ENCODE results near the gene RTN4R.

The RTN4R gene

DNA sequence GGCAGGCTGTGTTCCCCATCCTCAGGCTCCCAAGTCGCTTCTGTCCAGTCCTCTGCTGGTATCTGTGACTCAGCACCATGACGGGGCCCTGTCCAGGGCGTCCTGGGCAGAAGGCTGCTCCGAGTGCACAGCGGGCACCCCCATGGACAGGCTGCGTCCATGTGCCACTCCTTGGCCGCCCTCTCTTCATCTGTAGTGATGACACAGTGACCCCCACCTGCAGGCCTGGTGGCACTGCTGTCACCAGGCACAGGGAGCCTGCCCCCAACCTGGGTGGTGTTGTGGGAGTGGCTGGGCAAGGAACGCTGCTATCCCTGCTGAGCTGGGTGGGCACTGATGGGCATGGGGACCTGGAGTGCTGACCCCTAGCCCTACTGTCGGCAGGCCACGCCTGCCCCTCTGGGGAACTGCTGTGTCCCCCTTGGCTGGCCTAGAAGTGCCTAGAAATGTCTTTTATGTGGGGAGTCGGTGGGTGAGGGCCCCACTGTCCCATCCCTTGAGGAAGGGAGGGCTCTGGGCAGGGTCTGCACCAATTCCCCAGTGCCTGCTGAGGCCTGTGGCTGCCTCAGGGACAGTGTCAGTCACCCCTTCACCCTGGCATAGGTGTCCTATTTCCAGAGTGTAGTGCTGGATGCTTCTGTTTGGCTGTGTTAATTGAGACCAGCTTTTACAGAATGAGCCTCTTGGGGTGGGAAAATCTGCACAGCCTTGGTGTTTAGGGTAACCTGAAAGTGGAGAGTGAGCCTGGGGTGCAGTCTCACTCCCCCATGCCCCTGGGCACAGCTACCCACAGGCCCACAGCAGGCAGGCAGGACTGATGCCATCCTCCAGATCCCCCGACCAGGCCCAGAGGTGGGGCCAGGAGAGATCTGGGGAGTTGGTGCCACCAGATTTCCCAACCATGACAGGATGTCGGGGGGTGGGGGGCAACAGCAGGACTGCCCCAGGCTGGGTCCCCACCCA lies 34.5 kb downstream of the RTN4R start:
- Histone ChIP-seq H3K4me3 (ENCODE audit: low read depth, low read length) (no peak overlapping the region), H3K9me3 (ENCODE audit: control insufficient read depth, insufficient read depth, low read length) (no peaks in the 10 kb centered on the region), H3K36me3 (ENCODE audit: control insufficient read depth, insufficient read depth, low read length) (no peaks in the 10 kb centered on the region), H3K9ac (ENCODE audit: low read depth, low read length) (no peak overlapping the region), H3K27me3 (ENCODE audit: control insufficient read depth, insufficient read depth, low read length) (no peaks in the 10 kb centered on the region), H3K4me1 (ENCODE audit: control insufficient read depth, insufficient read depth, low read length) (no peaks in the 10 kb centered on the region; the same call in 1 of the 2 replicates), H3K27ac (ENCODE audit: low read depth, low read length) (no peak overlapping the region)

DNA sequence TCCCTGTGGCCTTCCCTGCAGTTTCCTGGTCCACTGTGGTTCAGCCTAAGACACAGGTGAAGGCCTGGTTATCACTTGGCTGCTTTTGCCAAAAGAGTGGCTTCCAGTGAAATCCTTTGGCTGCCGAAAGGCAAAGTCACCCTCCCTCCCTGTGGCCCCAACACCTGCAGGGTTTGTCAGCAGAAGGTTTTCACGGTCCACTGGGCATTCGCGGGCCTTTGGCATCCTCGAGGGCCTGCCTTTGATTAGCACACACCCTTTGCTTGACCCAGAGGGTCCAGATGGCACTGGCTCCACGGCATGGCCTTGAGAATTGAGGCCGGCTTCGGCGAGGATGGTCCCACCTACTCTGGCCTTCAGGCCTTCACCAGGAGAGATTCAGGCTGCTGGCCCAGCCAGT lies 35.3 kb downstream of the RTN4R start:
- no peak overlapping the region for H3K4me3 ChIP-seq (ENCODE audit: low read depth, low read length)
- no peak overlapping the region for H3K27ac ChIP-seq (ENCODE audit: low read depth, low read length)
- no peak overlapping the region for H3K9ac ChIP-seq (ENCODE audit: low read depth, low read length)
- no peaks in the 10 kb centered on the region for H3K4me1 ChIP-seq (ENCODE audit: control insufficient read depth, insufficient read depth, low read length)
- H3K27me3 ChIP-seq (ENCODE audit: control insufficient read depth, insufficient read depth, low read length), result no peaks in the 10 kb centered on the region
- no peaks in the 10 kb centered on the region for H3K9me3 ChIP-seq (ENCODE audit: control insufficient read depth, insufficient read depth, low read length)
- H3K36me3 ChIP-seq (ENCODE audit: control insufficient read depth, insufficient read depth, low read length), result no peaks in the 10 kb centered on the region

DNA sequence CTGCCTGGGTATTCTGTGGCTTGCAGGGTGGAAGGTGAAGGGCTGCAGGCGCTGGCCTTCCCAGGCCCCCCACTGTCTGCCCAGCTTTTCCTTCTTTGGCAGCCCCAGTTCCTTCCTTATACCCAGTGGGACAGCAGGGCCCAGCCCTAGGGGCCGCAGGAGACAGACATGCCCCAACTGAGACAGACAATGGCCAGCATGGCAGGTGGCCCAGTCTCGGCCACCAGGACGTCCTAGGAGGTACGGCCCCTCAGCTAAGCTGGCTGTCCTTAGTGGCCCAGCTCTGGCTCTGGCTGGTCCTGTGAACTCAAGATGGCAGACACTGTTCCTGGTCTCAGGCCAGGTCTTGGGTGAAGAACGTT lies 35.9 kb downstream of the RTN4R start:
- no peaks in the 10 kb centered on the region for H3K9me3 ChIP-seq (ENCODE audit: control insufficient read depth, insufficient read depth, low read length)
- no peak overlapping the region for H3K27ac ChIP-seq (ENCODE audit: low read depth, low read length)
- no peak overlapping the region for H3K4me3 ChIP-seq (ENCODE audit: low read depth, low read length)
- H3K36me3 ChIP-seq (ENCODE audit: control insufficient read depth, insufficient read depth, low read length), result no peaks in the 10 kb centered on the region
- H3K9ac ChIP-seq (ENCODE audit: low read depth, low read length), result no peak overlapping the region
- H3K27me3 ChIP-seq (ENCODE audit: control insufficient read depth, insufficient read depth, low read length), result no peaks in the 10 kb centered on the region
- H3K4me1 ChIP-seq (ENCODE audit: control insufficient read depth, insufficient read depth, low read length), result no peaks in the 10 kb centered on the region

DNA sequence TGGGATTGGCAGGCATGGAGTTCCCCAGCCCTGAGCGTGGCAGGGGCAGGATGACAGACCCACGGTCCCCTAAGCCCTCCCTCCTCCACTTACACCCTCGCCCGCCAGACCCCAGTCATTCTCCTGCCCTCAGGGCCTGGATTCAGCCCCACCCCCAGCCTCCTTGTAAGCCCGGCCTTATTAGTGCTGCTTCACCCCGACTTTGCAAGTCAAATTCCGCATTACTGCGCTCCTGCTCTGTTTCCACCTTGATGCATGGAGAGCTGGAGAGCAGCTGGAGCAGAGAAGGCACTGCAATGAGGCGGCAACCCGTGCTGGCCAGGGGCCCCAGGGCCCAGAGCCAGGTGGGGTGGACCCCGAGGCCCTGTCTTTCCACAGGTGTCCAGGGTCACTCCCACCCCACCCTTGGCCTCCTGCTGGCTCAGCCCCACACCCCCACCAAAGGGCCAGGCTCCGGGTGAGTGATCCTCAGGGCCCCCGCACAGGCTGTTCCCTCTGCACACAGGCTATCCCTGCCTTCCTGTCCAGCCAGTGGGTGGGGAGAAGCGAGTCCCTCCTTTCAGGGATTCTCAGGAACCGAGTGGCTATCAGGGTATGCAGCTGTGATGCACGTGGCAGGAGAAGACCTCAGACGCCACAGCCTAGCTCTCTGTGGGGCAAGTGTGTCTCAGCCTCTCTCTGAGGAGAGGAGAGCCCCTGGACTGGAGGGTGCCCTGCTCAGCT lies 36.4 kb downstream of the RTN4R start:
- no peak overlapping the region for H3K27ac ChIP-seq (ENCODE audit: low read depth, low read length)
- no peaks in the 10 kb centered on the region for H3K27me3 ChIP-seq (ENCODE audit: control insufficient read depth, insufficient read depth, low read length)
- H3K36me3 ChIP-seq (ENCODE audit: control insufficient read depth, insufficient read depth, low read length), result no peaks in the 10 kb centered on the region
- no peaks in the 10 kb centered on the region for H3K9me3 ChIP-seq (ENCODE audit: control insufficient read depth, insufficient read depth, low read length)
- H3K4me1 ChIP-seq (ENCODE audit: control insufficient read depth, insufficient read depth, low read length), result no peaks in the 10 kb centered on the region
- H3K4me3 ChIP-seq (ENCODE audit: low read depth, low read length), result no peak overlapping the region
- no peak overlapping the region for H3K9ac ChIP-seq (ENCODE audit: low read depth, low read length)

DNA sequence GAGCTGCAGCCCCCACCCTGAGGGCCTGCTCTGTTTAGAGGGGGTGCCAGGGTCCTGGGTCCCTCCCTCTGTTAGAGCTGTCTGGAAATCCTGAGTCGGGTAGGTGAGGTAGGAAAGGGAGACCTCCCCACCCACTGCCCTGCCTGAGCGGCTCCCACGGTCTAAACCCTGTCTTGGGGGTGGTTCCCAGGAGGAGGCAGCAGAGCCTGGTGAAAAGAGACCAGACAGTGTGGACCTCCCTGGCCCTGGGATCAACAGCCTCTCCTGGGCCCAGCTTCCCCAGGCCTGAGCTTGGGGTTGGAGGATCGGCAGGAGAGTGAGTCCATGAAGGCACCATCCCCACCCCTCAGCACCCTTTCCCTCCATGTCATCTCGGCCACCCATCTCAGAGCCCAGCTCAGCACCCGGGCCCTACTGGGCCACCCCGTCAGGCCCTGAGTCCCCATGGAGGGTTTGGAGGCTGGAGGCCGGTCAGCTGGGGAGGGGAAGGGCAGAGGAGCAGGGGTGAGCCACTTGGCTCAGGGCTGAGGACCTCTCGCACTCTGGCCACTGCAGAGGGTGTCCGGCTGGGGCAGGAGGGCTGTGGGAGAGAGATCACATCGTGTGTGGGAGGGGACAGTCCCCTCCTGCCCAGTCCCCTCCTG lies 37.2 kb downstream of the RTN4R start:
- Histone ChIP-seq H3K27me3 (ENCODE audit: control insufficient read depth, insufficient read depth, low read length) (no peaks in the 10 kb centered on the region), H3K4me1 (ENCODE audit: control insufficient read depth, insufficient read depth, low read length) (no peaks in the 10 kb centered on the region), H3K4me3 (ENCODE audit: low read depth, low read length) (no peak overlapping the region), H3K9ac (ENCODE audit: low read depth, low read length) (no peak overlapping the region), H3K36me3 (ENCODE audit: control insufficient read depth, insufficient read depth, low read length) (no peaks in the 10 kb centered on the region), H3K27ac (ENCODE audit: low read depth, low read length) (no peak overlapping the region), H3K9me3 (ENCODE audit: control insufficient read depth, insufficient read depth, low read length) (no peaks in the 10 kb centered on the region)

DNA sequence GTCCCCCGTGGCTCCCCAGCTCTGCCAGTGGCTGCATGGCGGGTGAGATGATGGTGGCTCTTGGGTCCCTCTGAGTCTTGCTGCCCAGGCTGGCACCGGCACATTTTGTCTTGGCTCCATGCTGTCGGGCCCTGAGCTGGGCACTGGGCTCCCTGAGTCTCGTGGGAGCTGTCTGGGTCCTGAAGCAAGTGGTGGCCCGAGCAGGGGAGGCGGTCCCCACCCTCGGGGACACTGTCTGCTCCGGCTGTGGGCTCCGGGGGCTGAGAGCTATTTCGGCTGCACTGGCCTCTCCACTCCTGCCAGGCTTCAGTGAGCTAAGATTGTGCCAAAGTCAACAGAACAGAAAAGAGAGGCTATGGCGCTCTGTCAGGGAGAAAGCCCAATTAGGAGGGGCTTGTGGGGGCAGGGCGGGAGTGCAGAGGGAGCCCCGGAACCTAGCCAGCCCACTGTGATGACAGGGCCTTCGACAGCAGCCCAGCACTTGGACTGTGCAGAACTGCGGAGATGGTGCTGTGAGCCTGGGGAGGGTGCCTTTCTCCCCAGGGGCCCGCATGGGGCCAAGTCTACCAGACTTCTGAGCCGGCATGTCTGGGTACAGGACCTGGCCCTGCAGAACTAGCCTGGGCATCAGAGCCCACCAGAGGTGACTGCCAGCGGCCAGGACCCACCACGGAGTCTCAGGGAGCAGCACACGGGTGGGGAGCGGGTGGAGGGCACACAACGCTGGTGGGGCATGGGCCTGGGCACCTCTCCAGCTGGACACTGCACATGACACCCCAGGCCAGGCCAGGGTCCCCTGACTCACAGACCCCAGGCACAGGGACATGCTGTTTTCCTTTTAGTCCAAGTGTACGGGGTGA lies 38.0 kb downstream of the RTN4R start:
- Histone ChIP-seq H3K27ac (ENCODE audit: low read depth, low read length) (no peak overlapping the region), H3K27me3 (ENCODE audit: control insufficient read depth, insufficient read depth, low read length) (no peaks in the 10 kb centered on the region), H3K36me3 (ENCODE audit: control insufficient read depth, insufficient read depth, low read length) (no peaks in the 10 kb centered on the region), H3K4me1 (ENCODE audit: control insufficient read depth, insufficient read depth, low read length) (no peaks in the 10 kb centered on the region), H3K9me3 (ENCODE audit: control insufficient read depth, insufficient read depth, low read length) (no peaks in the 10 kb centered on the region), H3K4me3 (ENCODE audit: low read depth, low read length) (no peak overlapping the region), H3K9ac (ENCODE audit: low read depth, low read length) (no peak overlapping the region)

DNA sequence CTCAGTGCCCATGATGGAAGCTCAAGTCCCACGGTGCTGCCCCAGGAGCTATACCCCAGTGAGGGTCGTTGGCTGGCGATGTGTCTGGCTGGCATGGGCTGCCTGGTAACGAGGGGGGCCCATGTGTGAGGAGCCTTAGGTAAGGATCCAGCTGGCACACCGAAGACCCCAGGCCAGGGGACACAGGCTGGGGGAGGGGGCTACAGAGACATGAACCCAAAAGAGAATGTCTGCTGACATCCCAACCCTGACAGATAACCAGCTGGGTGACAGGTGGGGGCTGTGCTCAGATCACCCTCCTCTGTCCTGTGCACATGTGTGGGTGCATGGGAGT lies 39.2 kb downstream of the RTN4R start:
- Histone ChIP-seq H3K27me3 (ENCODE audit: control insufficient read depth, insufficient read depth, low read length) (no peaks in the 10 kb centered on the region), H3K9ac (ENCODE audit: low read depth, low read length) (no peak overlapping the region), H3K9me3 (ENCODE audit: control insufficient read depth, insufficient read depth, low read length) (no peaks in the 10 kb centered on the region), H3K36me3 (ENCODE audit: control insufficient read depth, insufficient read depth, low read length) (no peaks in the 10 kb centered on the region), H3K4me1 (ENCODE audit: control insufficient read depth, insufficient read depth, low read length) (no peaks in the 10 kb centered on the region), H3K27ac (ENCODE audit: low read depth, low read length) (no peak overlapping the region), H3K4me3 (ENCODE audit: low read depth, low read length) (no peak overlapping the region)

DNA sequence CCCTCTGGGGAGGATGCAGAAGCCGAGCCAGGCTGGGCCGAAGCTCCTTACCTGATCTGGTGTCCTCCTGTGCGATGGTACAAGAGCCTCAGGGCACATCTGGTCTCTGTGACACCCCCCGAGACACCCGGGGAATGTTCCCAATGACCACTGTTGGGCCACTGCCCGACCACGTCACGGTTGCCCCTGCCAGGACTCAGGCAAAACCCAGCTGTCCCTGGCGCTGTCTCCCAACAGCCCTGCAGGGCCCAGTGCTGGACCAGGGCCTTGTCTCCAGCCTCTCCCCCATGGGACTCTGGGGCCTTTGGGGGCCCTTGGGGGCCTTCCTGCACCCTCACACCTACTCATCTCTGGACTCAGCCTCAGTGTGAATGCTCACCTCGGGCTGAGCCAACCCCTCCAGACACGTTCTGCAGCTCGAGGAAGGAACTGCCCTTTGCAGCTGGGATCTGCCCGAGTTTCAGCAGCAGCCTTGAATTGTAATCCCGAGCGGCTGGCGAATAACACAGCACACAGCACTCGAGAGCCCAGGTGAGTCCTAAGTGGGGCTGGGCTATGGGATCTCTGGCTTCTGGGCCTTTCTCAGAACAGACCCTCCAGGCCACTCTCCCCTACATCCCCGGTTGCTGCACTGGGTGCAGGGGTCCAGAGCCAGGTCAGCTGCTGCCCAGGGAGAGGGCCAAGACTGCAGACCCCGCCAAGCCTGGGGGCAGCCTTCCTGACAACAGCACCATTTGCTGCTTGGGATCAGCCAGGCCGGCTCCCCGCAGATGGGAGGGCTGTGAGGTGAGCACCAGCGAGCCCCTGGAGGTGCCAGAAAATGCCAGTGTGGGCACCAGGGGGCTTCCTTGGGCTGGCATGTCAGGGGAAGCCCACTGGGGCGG lies 39.8 kb downstream of the RTN4R start:
- Histone ChIP-seq H3K27ac (ENCODE audit: low read depth, low read length) (no peak overlapping the region), H3K36me3 (ENCODE audit: control insufficient read depth, insufficient read depth, low read length) (no peaks in the 10 kb centered on the region), H3K4me3 (ENCODE audit: low read depth, low read length) (no peak overlapping the region), H3K27me3 (ENCODE audit: control insufficient read depth, insufficient read depth, low read length) (no peaks in the 10 kb centered on the region), H3K9me3 (ENCODE audit: control insufficient read depth, insufficient read depth, low read length) (no peaks in the 10 kb centered on the region), H3K9ac (ENCODE audit: low read depth, low read length) (no peak overlapping the region), H3K4me1 (ENCODE audit: control insufficient read depth, insufficient read depth, low read length) (peaks cover 3% of the 10 kb centered on the region; the same call in 1 of the 2 replicates)

DNA sequence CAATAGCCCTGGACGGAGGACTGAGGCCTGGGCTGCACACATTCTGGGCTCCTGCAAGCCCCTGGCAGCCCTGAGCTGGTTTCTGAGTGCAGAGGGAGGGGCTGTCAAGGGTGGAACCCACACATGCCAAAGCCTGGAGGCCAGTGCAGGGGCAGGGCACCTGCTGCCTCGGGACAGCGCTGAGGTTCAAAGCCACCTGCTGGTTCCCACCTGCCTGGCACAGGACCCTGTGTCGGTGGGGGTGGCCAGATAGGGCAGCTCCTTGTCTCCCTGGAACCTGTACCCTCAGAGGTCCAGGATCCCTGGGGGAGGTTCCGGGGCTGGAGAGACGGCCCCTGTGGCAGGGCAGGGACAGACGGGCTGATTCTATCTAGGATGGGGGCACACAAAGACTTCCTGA lies 40.8 kb downstream of the RTN4R start:
- no peak overlapping the region for H3K27ac ChIP-seq (ENCODE audit: low read depth, low read length)
- peaks cover 5% of the 10 kb centered on the region; the same call in 1 of the 2 replicates for H3K4me1 ChIP-seq (ENCODE audit: control insufficient read depth, insufficient read depth, low read length)
- no peak overlapping the region for H3K9ac ChIP-seq (ENCODE audit: low read depth, low read length)
- H3K36me3 ChIP-seq (ENCODE audit: control insufficient read depth, insufficient read depth, low read length), result no peaks in the 10 kb centered on the region
- H3K9me3 ChIP-seq (ENCODE audit: control insufficient read depth, insufficient read depth, low read length), result no peaks in the 10 kb centered on the region
- no peak overlapping the region for H3K4me3 ChIP-seq (ENCODE audit: low read depth, low read length)
- no peaks in the 10 kb centered on the region for H3K27me3 ChIP-seq (ENCODE audit: control insufficient read depth, insufficient read depth, low read length)
